SK-N-SH treated with all-trans-retinoic acid at 6 μM for 48 hours (cell line): ENCODE results near the gene TMEM178B.

Source experiments
- ATAC-seq: fragments of 200-7000 bp; cut with Tn5 transposase; 3 replicates; pipeline ENCODE4 v1.9.1; 2020; ENCODE audit warnings: mild to moderate bottlenecking, moderate library complexity
- ARNTL ChIP-seq: fragments of 450-650 bp; formaldehyde crosslinking; IDR thresholded peaks from 2 replicates; pipeline ENCODE4 v1.5.0; 2020; ENCODE audit warnings: low read depth, mild to moderate bottlenecking, moderate library complexity, borderline replicate concordance
- BACH2 ChIP-seq: fragments of 250-450 bp; sonication (Bioruptor Pico); IDR thresholded peaks from 2 replicates; pipeline ENCODE4 v1.9.0; 2021; ENCODE audit warnings: mild to moderate bottlenecking, borderline replicate concordance
- CREB5 ChIP-seq: fragments of 250-450 bp; sonication (Bioruptor Pico); IDR thresholded peaks from 2 replicates; pipeline ENCODE4 v1.5.1; 2020; ENCODE audit warnings: low read depth, mild to moderate bottlenecking, moderate library complexity
- CSRNP3 ChIP-seq: fragments of 250-450 bp; sonication (Bioruptor Pico); IDR thresholded peaks from 2 replicates; pipeline ENCODE4 v1.5.1; 2021; ENCODE audit warnings: mild to moderate bottlenecking, moderate library complexity
- ESRRG ChIP-seq: fragments of 250-450 bp; sonication (Bioruptor Pico); IDR thresholded peaks from 2 replicates; pipeline ENCODE4 v1.6.1; 2021; ENCODE audit warnings: mild to moderate bottlenecking
- GLIS3 ChIP-seq: fragments of 250-450 bp; sonication (Bioruptor Pico); IDR thresholded peaks from 2 replicates; pipeline ENCODE4 v1.5.0; 2020; ENCODE audit warnings: mild to moderate bottlenecking, moderate library complexity
- ISL1 ChIP-seq: fragments of 250-450 bp; sonication (Bioruptor Pico); IDR thresholded peaks from 2 replicates; pipeline ENCODE4 v2.1.2; 2022; ENCODE audit warnings: mild to moderate bottlenecking, moderate library complexity
- OSR1 ChIP-seq: fragments of 250-450 bp; sonication (Bioruptor Pico); IDR thresholded peaks from 2 replicates; pipeline ENCODE4 v1.8.0; 2022; ENCODE audit warnings: moderate library complexity, mild to moderate bottlenecking, inconsistent platforms
- POU6F1 ChIP-seq: fragments of 250-450 bp; sonication (Bioruptor Pico); IDR thresholded peaks from 2 replicates; pipeline ENCODE4 v1.8.0; 2021; ENCODE audit warnings: low read depth, mild to moderate bottlenecking, moderate library complexity, borderline replicate concordance
- PPARA ChIP-seq: fragments of 250-450 bp; sonication (Bioruptor Pico); IDR thresholded peaks from 2 replicates; pipeline ENCODE4 v1.5.0; 2020; ENCODE audit warnings: mild to moderate bottlenecking, borderline replicate concordance
- RARB ChIP-seq: fragments of 250-450 bp; sonication (Bioruptor Pico); IDR thresholded peaks from 2 replicates; pipeline ENCODE4 v1.8.0; 2021; ENCODE audit warnings: mild to moderate bottlenecking, moderate library complexity
- SNAI2 ChIP-seq: fragments of 250-450 bp; sonication (Bioruptor Pico); IDR thresholded peaks from 2 replicates; pipeline ENCODE4 v1.5.0; 2020; ENCODE audit warnings: mild to moderate bottlenecking, moderate library complexity
- TOX ChIP-seq: fragments of 250-450 bp; sonication (Bioruptor Pico); IDR thresholded peaks from 2 replicates; pipeline ENCODE4 v1.8.0; 2021; ENCODE audit warnings: mild to moderate bottlenecking, moderate library complexity, borderline replicate concordance
- TSHZ2 ChIP-seq: fragments of 250-450 bp; sonication (Bioruptor Pico); IDR thresholded peaks from 2 replicates; pipeline ENCODE4 v1.5.0; 2020; ENCODE audit warnings: mild to moderate bottlenecking, moderate library complexity
- ZC3H10 ChIP-seq: fragments of 250-450 bp; sonication (Bioruptor Pico); IDR thresholded peaks from 2 replicates; pipeline ENCODE4 v1.5.1; 2021; ENCODE audit warnings: mild to moderate bottlenecking, moderate library complexity
- ZFP3 ChIP-seq: fragments of 250-450 bp; sonication (Bioruptor Pico); IDR thresholded peaks from 2 replicates; pipeline ENCODE4 v1.5.0; 2020; ENCODE audit warnings: mild to moderate bottlenecking, moderate library complexity
- ZFP30 ChIP-seq: fragments of 450-650 bp; formaldehyde crosslinking; IDR thresholded peaks from 2 replicates; pipeline ENCODE4 v1.5.0; 2022; ENCODE audit warnings: mild to moderate bottlenecking, moderate library complexity
- ZNF565 ChIP-seq: fragments of 450-650 bp; formaldehyde crosslinking; conservative IDR thresholded peaks from 2 replicates; pipeline ENCODE4 v1.5.0; 2020; ENCODE audit warnings: low read depth, mild to moderate bottlenecking, moderate library complexity
- ZNF8 ChIP-seq: fragments of 450-650 bp; formaldehyde crosslinking; IDR thresholded peaks from 2 replicates; pipeline ENCODE4 v1.5.0; 2020; ENCODE audit warnings: mild to moderate bottlenecking, moderate library complexity
- TF ChIP-seq, protein P1 (sequence below): fragments of 250-450 bp; sonication (Bioruptor Pico); IDR thresholded peaks from 2 replicates; pipeline ENCODE4 v1.8.0; 2020; ENCODE audit warnings: mild to moderate bottlenecking, moderate library complexity, borderline replicate concordance

TMEM178B gene

DNA sequence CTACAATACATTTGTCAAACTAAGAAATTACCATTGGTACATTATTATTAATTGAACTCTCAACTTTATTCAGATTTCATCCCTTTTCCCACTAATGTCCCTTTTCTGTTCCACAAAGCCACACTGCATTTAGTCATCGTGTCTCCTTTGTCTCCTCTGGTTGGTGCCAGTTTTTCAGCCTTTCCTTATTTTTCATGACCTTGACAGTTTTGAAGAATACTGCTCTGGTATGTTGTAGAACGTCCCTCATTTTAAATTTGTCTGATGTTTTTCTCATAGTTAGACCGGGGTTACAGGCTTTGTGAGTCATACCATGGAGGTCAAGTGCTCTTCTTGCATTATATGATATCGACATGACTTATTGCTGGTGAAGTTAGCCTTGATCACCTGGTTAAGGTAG lies 304.0 kb downstream of the TMEM178B start:
- no peak for ATAC-seq
- TF ChIP-seq ISL1 (no peak), SNAI2 (CRISPR knock-in tag) (no peak), ZFP30 (no peak), ARNTL (CRISPR knock-in tag) (no peak), RARB (CRISPR knock-in tag) (no peak), TOX (no peak), BACH2 (no peak), CSRNP3 (CRISPR knock-in tag) (no peak), ZNF8 (CRISPR knock-in tag) (no peak), ESRRG (CRISPR knock-in tag) (no peak)
- TF ChIP-seq, protein P1, sequence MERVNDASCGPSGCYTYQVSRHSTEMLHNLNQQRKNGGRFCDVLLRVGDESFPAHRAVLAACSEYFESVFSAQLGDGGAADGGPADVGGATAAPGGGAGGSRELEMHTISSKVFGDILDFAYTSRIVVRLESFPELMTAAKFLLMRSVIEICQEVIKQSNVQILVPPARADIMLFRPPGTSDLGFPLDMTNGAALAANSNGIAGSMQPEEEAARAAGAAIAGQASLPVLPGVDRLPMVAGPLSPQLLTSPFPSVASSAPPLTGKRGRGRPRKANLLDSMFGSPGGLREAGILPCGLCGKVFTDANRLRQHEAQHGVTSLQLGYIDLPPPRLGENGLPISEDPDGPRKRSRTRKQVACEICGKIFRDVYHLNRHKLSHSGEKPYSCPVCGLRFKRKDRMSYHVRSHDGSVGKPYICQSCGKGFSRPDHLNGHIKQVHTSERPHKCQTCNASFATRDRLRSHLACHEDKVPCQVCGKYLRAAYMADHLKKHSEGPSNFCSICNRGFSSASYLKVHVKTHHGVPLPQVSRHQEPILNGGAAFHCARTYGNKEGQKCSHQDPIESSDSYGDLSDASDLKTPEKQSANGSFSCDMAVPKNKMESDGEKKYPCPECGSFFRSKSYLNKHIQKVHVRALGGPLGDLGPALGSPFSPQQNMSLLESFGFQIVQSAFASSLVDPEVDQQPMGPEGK: no peak

- ATAC-seq: no peak
- TF ChIP-seq POU6F1 (CRISPR knock-in tag) (no peak), ZNF8 (CRISPR knock-in tag) (no peak), PPARA (CRISPR knock-in tag) (no peak), RARB (CRISPR knock-in tag) (no peak), ZC3H10 (CRISPR knock-in tag) (no peak), ARNTL (CRISPR knock-in tag) (no peak), GLIS3 (CRISPR knock-in tag) (no peak), OSR1 (CRISPR knock-in tag) (no peak), TSHZ2 (no peak), ZFP3 (CRISPR knock-in tag) (no peak), TOX (no peak), ZNF565 (no peak), BACH2 (no peak), CREB5 (CRISPR knock-in tag) (no peak), ZFP30 (no peak), ISL1 (no peak)
- TF ChIP-seq, protein P1: no peak
These were observed 304.5 kb downstream of the TMEM178B start for GRCh38 chr7:141378405-141378804.
